HG03521 (cell line): Measurements from ENCODE around the gene BPIFB1.

Experiments
- ATAC-seq: cut with Tn5 transposase; IDR thresholded peaks from one replicate; pipeline ENCODE4 v1.9.1; 2021; ENCODE audit warnings: mild to moderate bottlenecking, moderate library complexity; ENCODE audit not compliant: unreplicated experiment

Gene BPIFB1, protein sequence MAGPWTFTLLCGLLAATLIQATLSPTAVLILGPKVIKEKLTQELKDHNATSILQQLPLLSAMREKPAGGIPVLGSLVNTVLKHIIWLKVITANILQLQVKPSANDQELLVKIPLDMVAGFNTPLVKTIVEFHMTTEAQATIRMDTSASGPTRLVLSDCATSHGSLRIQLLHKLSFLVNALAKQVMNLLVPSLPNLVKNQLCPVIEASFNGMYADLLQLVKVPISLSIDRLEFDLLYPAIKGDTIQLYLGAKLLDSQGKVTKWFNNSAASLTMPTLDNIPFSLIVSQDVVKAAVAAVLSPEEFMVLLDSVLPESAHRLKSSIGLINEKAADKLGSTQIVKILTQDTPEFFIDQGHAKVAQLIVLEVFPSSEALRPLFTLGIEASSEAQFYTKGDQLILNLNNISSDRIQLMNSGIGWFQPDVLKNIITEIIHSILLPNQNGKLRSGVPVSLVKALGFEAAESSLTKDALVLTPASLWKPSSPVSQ

DNA sequence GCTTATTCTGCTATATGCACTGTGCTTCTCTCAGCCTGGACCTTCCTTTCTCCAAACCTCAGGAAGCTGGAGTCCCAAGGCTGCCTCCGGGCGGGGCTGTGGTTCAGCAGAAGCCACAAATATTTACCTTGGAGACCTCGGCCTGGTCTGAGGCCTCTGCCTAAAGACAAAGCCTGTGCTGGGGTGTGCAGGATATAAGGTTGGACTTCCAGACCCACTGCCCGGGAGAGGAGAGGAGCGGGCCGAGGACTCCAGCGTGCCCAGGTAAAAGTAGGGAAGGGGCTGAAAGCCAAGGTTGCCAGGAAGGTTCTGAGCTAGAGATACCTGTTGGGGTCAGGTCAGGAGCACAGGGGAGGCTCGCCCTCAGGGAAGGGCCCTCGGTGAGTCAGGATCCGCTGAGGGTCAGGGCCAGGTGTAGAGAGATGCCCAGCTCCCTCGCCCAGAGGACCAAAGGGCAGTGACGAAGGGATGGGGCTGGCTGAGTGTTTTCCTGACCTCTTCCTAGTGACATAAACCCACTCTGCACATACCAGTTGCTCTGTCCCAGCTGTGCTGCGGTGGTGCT, at the start of gene BPIFB1:
BPIFB1 (plus strand) TSS at position 224 of the 565 bp plus-strand sequence. CDS start 2,860 bp downstream, outside the sequence.
- ATAC-seq = no peak

DNA sequence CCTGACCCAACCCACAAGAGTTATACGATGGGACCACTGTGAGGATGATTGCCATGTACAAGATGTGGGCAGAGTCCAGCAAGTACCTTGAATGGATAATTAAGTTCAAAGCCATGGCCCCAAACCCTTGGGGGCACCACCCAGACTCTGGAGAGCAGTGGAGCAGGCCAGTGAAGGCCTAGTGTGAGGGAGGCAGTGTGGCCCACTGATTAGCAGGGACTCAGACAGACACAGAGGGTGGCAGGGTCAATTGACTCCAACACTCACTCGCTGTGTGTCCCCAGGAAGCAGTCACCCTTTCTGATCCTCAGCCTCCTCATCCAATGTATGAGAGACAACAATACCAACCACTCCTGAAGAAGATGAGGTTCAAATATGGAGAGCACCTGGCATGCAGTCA, 49.0 kb upstream of the BPIFB1 start:
- ATAC-seq = no peak

DNA sequence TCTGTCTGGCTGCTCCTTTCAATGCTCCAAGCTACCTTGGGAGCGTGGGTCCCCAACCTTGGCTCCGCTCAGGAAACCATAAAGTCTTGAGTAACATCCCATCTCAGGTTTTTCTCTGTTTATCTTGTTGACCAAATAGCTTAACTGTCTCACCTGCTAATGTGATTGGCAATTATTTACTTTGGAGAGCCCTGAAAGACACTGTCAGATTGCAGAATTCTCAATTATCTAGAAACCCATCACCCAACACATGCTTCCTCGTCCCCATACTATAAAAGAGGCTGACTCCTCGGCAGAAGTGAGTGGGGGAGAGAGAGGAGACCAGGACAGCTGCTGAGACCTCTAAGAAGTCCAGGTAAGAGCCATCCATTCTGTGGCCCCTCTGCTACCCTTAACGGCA, 47.3 kb upstream of the BPIFB1 start, which contains the start of gene BPIFA1:
BPIFA1 (plus strand) TSS at position 301 of the 400 bp plus-strand sequence. CDS start 1,716 bp downstream, outside the sequence.
- no peak for ATAC-seq

DNA sequence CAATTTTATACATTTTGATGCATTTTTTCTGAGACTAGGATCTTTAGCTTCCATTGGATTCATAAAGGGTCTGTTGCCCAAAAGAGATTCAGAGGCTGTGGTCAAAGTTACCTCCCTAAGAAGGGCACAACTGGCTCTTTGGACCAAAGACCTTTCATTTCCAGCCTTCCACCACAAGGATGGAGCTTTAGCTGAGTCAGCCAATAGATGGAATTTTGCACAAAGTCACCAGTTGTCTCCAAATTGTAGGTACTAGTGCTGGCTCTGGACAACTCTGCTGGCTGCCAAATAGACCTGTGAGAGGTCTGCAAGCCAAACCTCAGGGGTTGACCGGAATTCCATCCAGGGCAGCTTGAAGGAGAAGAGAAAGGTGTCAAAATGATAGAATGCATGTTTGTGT, 46.7 kb upstream of the BPIFB1 start:
- no peak for ATAC-seq

DNA sequence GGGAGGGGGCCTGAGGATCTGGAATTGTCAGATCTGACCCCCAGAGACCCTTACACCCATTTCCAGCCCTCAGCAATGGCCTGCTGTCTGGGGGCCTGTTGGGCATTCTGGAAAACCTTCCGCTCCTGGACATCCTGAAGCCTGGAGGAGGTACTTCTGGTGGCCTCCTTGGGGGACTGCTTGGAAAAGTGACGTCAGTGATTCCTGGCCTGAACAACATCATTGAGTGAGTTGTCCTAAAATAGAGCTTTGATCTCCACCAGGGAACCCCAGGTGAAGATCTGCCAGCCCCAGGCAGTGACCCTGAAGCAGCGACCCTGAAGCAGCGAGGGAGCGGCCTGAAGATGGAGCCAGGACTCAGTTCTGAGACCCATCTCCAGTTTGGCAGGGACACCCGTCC, 45.0 kb upstream of the BPIFB1 start:
- no peak for ATAC-seq

DNA sequence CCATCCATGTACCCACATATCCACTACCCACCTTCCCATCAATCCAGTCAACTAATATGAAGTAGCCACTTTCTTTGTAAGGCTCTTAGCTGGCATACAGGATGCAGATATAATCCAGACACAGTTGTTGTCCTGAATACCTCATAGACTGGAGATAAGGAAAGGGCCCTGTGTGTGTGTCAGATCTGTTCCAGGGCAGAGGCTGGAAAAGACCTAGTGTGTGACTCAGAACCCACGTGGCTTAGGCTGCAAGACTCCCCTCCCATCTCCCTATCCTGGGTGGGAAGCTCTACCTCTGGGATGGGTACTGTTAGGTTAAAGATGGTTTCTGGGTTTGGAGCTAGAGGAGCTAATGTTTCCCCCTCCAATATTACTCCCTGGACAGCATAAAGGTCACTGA, 43.6 kb upstream of the BPIFB1 start:
- no peak for ATAC-seq

DNA sequence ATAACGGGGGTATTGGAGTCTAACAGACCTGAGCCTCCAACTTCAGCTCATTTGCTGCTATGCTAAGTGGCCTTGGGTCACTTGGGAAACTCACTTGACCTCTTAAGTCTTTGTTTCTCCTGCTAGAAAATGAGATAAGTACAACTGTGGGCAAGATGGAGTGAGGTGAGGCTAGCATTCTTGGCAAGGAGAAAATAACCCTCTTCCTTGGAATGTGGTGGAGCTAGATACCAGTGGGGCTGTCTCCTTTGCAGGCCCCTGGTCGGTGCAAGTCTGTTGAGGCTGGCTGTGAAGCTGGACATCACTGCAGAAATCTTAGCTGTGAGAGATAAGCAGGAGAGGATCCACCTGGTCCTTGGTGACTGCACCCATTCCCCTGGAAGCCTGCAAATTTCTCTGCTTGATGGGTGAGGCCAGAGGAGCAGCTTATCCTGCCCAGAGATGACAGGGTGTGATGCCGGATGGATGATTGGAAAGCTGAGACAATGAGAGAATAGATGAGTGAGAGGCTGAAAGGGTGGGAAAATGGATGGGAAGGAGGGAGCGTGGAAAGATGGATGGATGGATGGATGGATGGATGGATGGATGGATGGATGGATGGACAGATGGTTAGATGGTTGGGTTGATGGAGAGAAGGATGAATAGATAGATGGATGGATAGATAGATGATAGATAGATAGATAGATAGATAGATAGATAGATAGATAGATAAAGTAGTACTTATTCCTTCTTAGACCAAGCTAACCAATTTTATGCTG, 42.9 kb upstream of the BPIFB1 start:
- no peak for ATAC-seq

DNA sequence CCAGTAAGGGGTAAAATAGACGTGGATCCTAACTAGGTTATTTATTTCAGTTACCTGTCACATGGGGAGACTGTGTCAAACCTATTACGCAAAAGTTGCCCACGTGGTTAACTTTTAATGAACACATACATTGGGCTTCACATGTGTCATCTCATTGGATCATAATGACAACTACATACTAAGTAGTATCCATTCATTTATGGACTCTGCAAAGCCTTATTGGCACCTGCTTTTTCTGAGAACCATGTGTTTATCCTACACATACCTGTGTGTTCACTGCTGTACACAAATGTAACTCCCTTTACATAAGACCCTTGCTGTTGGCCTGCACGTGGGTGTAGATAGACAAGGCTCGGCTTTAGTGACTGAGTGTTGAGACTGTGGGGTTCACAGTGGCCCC, 42.1 kb upstream of the BPIFB1 start:
- ATAC-seq = no peak

DNA sequence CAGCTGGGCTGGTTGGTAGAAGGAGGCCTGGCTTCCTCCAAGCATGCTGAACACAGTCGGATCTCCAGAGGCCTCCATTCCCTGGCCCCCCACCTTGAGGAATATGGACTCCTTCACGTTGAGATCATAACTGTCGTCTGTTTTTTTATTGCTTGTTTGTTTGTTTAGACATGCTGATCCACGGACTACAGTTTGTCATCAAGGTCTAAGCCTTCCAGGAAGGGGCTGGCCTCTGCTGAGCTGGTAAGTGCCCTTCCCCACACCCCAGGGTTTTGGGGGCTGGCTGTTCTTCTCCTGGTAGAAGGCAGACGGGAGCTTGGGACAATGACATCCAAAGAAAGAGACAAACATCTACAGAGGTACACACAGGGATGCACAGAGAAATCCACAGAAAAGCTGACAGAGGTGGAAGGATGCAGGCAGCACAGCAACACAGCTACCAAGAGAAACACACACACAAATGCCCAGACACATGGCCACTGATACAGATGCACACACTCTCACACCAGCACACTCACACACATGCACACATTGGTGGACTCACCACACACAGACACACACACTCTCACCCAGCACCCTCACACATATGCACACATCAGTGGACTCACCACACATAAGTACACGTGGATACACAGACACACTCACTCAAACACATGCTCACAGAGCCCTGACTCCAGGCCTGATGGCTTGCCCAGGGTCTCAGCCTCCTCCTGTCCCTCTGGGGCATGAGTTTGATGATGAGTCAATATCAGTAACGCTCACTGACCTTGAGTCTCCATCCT, 40.5 kb upstream of the BPIFB1 start:
- no peak for ATAC-seq

DNA sequence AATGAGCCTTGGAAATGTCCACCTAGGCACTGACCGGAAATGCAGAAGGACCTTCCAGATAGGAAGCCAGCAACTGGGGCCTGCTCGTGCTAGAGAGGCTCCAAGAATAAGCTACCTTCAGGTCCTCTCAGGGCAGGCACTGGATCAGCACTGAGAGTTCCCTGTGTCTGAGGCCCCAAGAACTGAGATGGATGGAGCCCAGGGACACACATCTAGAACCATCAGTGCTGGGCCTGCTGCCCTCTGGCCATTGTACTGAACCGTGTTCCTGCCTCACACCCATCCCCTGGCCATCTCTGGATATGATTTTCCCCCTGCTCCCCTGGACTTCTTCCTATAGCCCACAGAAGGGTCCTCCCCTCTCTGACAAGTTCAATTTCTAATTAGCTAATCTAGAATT, 36.9 kb upstream of the BPIFB1 start:
- ATAC-seq = no peak

DNA sequence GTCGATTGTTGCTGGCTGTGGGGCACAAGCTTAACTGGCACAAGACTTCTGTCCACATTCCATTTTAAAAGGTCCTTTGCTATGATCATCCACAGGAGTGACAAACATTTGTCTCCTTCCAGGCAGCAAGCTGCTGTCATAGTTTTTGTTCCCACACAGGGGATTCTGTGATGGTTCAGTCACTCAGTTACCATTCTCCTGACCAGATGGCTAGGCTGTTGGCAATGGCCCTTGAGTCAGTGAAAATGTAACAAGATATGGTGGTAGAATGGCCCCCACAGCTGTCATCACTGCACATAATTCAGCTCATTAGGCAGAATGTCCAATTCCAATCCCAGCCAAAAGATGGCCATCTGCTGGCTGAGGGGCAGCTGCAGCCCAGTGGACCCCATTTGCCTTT, 33.6 kb upstream of the BPIFB1 start:
- ATAC-seq = no peak

DNA sequence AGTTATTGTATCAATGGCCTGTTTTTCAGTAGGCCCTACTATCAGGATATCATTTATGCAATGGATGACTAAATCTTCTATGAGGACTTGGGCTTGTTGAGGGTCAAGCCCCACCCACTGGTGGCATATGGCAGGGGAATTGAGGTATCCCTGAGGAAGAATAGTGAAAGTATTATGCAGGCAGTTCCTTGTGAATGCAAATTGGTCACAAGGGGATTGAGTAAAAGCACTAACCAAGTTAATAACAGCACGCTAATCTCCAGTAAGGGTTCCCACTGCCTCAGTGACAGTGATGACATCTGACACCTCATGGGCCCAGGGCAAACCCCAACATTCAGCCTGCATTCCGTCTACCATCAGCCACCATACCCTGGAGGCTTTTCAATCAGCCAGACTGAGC, 32.3 kb upstream of the BPIFB1 start:
- ATAC-seq = no peak

DNA sequence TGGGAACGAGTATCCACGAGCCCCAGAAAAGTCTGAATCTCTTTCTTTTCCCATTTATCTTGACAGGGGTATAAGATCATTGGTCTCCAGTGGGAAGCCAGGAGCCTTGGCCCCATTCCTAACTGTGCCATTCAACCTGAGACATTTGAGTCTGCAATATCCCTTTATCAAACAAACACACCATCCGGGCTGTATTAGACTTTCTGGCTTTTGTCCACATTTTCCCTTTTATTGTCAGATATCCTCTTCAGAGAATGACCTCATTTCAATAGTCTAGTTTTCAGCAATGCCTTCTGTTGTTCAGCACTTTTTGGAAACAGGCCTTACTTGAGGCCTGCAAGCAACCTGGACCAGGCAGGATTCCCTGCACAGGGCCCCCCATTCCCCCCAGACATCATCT, 31.5 kb upstream of the BPIFB1 start:
- ATAC-seq = no peak

DNA sequence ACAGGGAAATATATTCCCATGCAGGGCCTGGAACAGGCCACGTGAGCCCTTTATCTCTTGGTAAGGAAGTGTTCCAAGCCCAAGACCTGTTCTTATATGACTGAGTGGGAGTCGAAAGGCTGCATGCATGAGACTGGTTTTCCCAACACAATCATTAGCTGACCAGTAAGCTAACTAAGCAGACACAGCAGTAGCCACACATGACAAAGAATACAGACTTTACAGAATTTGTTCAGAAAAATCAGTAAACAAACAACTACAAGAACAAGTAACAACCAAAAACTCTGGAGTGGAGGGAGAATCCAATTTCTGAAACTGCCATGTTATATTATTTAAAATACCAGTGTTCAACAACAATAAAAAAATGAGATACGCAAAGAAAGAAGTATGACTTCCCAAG, 30.6 kb upstream of the BPIFB1 start:
- no peak for ATAC-seq

DNA sequence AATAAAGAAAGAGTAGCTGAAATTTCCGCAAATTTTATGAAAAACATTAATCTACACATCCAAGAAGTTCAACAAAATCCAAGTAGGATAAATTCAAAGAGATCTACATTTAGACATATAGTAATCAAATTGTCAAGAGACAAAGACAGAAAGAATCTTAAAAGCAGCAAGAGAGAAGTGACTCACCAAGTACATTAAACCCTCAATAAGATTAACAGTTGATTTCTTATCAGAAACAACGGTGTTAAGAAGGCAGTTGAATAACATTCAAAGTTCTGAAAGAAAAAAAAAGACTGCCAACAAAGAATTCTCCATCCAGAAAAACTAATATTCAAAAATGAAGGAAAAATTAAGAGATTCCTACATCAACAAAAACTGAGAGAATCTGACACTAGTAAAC, 28.0 kb upstream of the BPIFB1 start:
- ATAC-seq = no peak

DNA sequence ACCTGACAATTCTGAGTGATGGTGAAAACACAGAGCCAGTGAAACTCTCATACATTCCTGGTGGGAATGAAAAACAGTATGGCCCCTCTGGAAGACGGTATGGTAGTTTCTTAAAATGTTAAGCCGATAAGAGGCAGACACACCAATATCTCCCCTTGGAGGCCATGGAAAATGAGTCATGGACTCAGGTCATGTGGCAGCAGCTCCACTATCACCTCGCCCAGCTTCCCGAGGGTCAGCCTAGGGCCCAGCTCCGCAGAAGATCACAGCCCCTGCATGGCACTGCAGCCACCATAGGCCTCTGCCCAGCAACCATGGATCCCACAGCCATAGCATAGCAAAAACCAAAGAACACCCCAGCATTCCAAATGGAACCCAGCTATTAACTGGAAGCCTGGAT, 25.8 kb upstream of the BPIFB1 start:
- no peak for ATAC-seq

DNA sequence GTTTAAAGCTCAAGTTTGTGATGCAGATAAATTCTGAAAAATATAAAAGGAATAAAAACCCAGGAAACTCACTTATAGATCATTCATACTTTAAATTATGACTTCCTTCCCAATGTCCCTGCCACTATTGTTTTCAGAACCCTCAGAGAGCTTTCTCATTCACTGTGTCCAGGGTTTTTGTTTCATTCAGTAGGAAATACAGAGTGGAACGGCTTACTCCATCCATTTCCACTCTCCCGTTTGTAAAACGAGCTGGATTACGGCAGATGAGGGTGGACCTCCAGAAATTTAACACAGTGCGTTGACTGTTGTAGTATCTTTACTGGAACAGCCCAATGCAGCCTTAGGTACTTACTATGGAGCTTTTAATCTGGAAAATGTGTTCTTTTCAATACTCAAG, 23.6 kb upstream of the BPIFB1 start:
- ATAC-seq = no peak

DNA sequence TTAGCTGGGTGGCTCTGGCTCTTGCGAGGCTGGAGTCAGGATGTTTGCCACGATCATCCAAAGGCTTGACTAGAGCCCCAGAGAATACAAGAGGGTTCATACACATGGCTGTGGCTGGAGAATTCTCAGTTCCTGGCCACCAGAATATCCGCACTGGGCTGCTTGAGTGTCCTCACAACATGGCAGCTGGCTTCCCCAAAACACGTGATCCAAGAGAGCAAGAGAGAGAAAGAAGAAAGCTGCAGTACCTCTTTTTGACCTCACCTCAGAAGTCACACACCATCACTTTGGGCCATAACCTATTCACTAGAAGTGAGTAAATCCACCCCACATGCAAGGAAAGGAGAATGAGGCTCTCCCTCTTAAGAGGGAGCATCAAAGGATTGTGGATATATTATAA, 21.5 kb upstream of the BPIFB1 start:
- ATAC-seq = no peak

DNA sequence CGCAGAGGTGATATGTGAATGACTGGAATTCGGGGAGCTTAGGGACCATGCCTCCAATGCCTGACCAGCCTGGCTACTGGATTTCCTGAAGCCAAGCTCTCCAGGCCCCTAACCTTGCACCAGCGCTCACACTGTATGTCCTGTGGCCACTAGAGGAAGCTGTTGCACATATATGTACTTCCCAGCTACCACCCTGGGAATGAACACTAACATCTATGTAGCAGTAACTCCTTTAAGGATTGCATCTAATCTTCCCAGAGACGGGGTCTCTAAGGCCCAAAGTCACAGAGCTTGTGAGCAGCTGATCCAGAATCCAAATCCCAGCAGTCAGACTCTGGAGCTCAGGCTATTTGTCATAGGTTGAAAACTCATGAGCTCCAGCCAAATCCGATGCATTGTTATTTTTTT, 20.4 kb upstream of the BPIFB1 start:
- no peak for ATAC-seq

DNA sequence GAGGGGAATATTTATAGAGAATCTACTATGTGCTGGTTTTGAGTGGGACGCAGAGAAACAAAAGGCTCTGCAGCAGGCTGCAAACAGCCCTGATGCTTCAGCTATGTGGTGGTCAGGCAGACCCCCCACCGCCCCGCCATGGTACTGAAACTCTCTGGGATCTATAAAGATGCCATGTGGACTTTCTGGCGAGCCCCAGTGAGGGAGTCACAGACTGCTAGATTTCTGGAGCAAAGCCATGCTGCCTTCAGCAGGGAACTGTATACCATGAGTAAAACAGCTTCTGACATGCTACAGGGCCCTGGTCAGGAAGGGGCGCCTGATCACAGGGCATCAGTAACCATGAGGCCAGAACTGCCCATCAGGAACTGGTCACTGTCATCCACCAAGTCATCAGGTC, 19.2 kb upstream of the BPIFB1 start:
- no peak for ATAC-seq

DNA sequence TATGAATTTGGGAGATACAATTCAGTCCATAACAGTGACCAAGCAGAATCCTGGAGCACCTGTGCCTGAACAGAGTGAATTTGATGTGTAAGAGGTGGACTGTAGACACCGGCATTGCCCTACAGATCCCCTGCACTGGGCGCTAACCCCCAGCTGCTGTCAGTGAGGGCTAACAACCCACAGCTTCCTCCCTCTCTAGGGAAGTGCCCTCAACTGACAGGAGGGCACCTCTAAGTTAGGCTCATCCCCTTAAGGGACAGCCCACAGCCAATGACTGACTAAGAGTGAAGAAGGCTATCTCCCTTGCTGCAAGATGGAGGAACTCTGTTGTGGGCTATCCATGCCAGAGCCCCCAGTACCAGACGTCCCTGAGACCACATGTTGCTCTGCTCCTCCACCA, 15.3 kb upstream of the BPIFB1 start:
- no peak for ATAC-seq
